GM23248 (cell line): ENCODE results near the gene ZNF500. TPM values are rescaled to one million over a fixed set of nuclear protein-coding genes. Genes with fewer than 3 reads are reported as not detected.

Experiments
- DNase-seq: peaks from one replicate; pipeline ENCODE4 v3.0.0-alpha.2; 2015
- H2AFZ ChIP-seq: fragments of 200-600 bp; sonication (generic); 2 replicates; pipeline ENCODE4 v1.6.1; 2016; ENCODE audit warnings: antibody characterized with exemption
- H3F3A ChIP-seq: fragments of 200-600 bp; sonication (generic); 2 replicates; pipeline ENCODE4 v1.6.1; 2016; ENCODE audit warnings: mild to moderate bottlenecking, antibody characterized with exemption, mixed run types; ENCODE audit not compliant: insufficient read depth
- H3K27ac ChIP-seq: fragments of 200-600 bp; sonication (generic); 2 replicates; pipeline ENCODE4 v1.5.1; 2016; ENCODE audit warnings: mild to moderate bottlenecking
- H3K27me3 ChIP-seq: fragments of 200-600 bp; sonication (generic); replicated peaks from 2 replicates; pipeline ENCODE4 v1.6.1; 2016; ENCODE audit warnings: mild to moderate bottlenecking; ENCODE audit not compliant: insufficient read depth
- H3K36me3 ChIP-seq: fragments of 200-600 bp; sonication (generic); 2 replicates; pipeline ENCODE4 v1.6.1; 2016; ENCODE audit warnings: low read depth, mild to moderate bottlenecking
- H3K4me1 ChIP-seq: fragments of 200-600 bp; sonication (generic); 2 replicates; pipeline ENCODE4 v1.6.1; 2016; ENCODE audit warnings: mild to moderate bottlenecking; ENCODE audit not compliant: insufficient read depth
- H3K4me2 ChIP-seq: fragments of 200-600 bp; sonication (generic); one replicate; pipeline ENCODE4 v1.6.1; 2016; ENCODE audit warnings: mild to moderate bottlenecking; ENCODE audit not compliant: unreplicated experiment
- H3K4me3 ChIP-seq: fragments of 200-600 bp; sonication (generic); 2 replicates; pipeline ENCODE4 v1.5.1; 2016; ENCODE audit warnings: mild to moderate bottlenecking
- H3K79me2 ChIP-seq: fragments of 200-600 bp; sonication (generic); 2 replicates; pipeline ENCODE4 v1.6.1; 2016; ENCODE audit warnings: mild to moderate bottlenecking; ENCODE audit not compliant: insufficient read depth
- H3K9ac ChIP-seq: fragments of 200-600 bp; sonication (generic); 2 replicates; pipeline ENCODE4 v1.6.1; 2016; ENCODE audit warnings: mild to moderate bottlenecking
- H3K9me2 ChIP-seq: fragments of 200-600 bp; sonication (generic); 2 replicates; pipeline ENCODE4 v1.6.1; 2016; ENCODE audit warnings: mixed run types, mild to moderate bottlenecking, moderate library complexity; ENCODE audit not compliant: insufficient read depth
- H3K9me3 ChIP-seq: fragments of 200-600 bp; sonication (generic); one replicate; pipeline ENCODE4 v1.6.1; 2017; ENCODE audit warnings: low read depth
- H4K20me1 ChIP-seq: fragments of 200-600 bp; sonication (generic); 2 replicates; pipeline ENCODE4 v1.6.0; 2016; ENCODE audit not compliant: insufficient read depth
- EZH2 ChIP-seq: fragments of 200-600 bp; sonication (generic); IDR thresholded peaks from 2 replicates; pipeline ENCODE4 v1.6.1; 2018; ENCODE audit warnings: antibody characterized with exemption, mild to moderate bottlenecking; ENCODE audit not compliant: insufficient read depth, poor library complexity, severe bottlenecking
- EZH2phosphoT487 ChIP-seq: fragments of 200-600 bp; sonication (generic); IDR thresholded peaks from 2 replicates; pipeline ENCODE4 v1.6.1; 2018; ENCODE audit warnings: antibody characterized with exemption, moderate library complexity, mild to moderate bottlenecking, low read depth; ENCODE audit not compliant: insufficient read depth
- WGBS, 2 experiments: methylation state at CpG; one replicate each; pipeline ENCODE4 v1.1.6; 2015 to 2017; ENCODE audit warnings: low lambda C conversion rate in 2 of 2, low coverage in 1 of 2; ENCODE audit errors: missing lambda C conversion rate in 2 of 2; 5-methylcytosine and 5-hydroxymethylcytosine counted together
- in situ Hi-C: fragments of 300-500 bp; cut with MboI; formaldehyde crosslinking; loops from 2 replicates; pipeline ENCODE4 v1.15.0; 2020
- polyA plus RNA-seq: library from polyadenylated mRNA; unstranded; fragments of >200 nt; fragmentation: Nextera tagmentation; extraction: Ambion mirVana; gene quantifications from 2 replicates; pipeline ENCODE4 v1.2.1, GENCODE V29; 2016
- total RNA-seq: library from RNA; depleted of rRNA; stranded (reverse); fragments of >200 nt; shearing (Covaris generic); gene quantifications from 2 replicates; pipeline ENCODE4 v1.2.3, GENCODE V29; 2014

ZNF500 gene
- total and polyA plus RNA-seq, 2 experiments from 2014 or later: 7.4 to 12.3 TPM

DNA sequence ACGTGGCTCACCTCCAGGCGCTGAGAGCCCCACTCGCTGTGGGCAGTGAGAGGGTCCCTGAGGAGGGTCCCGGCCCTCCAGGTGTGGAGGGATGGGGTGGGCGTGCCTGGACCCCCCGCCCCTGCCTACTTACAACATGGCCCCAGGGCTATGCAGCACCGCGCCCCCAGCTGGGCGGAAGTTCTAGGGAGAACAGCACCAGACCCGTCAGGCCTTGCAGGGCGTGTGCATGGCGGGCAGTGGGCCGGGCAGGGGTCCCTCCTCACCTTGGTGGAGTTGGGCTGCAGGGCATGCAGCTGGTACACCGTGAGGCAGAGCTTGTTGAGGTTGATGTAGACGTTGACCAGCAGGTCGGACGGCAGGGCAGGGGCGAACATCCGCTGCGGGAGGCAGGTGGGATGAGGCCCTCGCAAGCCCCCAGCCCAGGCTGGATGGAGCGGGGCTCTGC is 30.9 kb upstream of the ZNF500 start:
- Histone ChIP-seq H4K20me1 (no peaks in the 10 kb centered on the region), H3K9ac (no peak overlapping the region), H3K4me2 (no peak overlapping the region), H3K36me3 (no peaks in the 10 kb centered on the region), H3K9me2 (no peaks in the 10 kb centered on the region), H3K27ac (no peak overlapping the region), H3K4me1 (no peaks in the 10 kb centered on the region; the same call in 1 of the 2 replicates), H3F3A (no peaks in the 10 kb centered on the region), H2AFZ (no peak overlapping the region), H3K79me2 (no peaks in the 10 kb centered on the region), H3K27me3 (no peaks in the 10 kb centered on the region), H3K9me3 (no peaks in the 10 kb centered on the region), H3K4me3 (no peak overlapping the region)
- no peak for DNase-seq
- no peak for TF ChIP-seq EZH2phosphoT487
- no peak for TF ChIP-seq EZH2
- WGBS, 2 experiments: 86 to 89% methylated on average over 22 of the region's 22 CpGs
- in situ Hi-C loops: no loop called here

DNA sequence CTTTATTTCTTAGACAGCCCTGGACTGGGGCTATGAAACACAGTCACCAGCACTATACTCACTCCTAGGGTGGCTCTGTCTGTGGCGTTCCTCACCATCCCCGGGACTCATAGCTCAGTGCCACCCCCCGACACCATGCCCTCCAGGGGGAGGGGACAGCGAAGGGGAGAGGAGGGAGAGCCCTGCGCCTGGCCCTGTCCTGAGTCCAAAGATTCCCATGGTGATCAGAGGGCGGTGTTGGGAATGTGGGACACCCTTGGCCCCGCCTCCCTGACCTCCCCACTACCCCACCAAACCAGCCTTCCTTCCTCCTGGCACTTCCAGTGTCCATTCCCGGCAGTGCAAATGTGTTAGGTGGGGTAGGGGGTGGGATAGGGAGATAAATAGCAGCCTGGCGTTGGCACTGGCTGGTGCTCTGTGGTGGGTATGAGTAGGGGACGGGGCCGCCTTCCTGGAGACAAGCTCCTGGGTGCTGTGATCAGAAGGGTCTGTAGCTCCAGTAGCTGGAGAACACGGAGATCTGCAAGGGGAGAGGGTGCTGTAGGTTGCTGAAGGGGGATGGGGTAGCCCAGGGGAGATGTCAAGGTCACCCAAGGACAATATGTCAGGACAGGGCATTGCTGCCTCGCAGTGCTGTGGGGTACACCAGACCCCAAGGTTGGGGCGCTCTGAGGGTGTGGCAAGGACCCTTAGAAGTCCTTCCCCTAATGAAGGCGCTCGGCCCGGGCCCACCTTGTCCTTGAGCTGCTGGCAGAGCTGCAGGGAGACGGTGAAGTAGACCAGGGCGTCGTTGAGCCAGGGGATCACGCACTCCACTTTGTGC is 30.2 kb upstream of the ZNF500 start:
- TF ChIP-seq EZH2 (no peak), EZH2phosphoT487 (no peak)
- in situ Hi-C loops: no loop called here
- Histone ChIP-seq H2AFZ (no peak overlapping the region), H3K9me2 (no peaks in the 10 kb centered on the region), H3K27ac (no peak overlapping the region), H3K27me3 (no peaks in the 10 kb centered on the region), H3K36me3 (no peaks in the 10 kb centered on the region), H3K9me3 (no peaks in the 10 kb centered on the region), H3K4me3 (no peak overlapping the region), H3F3A (no peaks in the 10 kb centered on the region), H3K4me2 (no peak overlapping the region), H3K79me2 (no peaks in the 10 kb centered on the region), H3K4me1 (no peaks in the 10 kb centered on the region; the same call in 1 of the 2 replicates), H4K20me1 (no peaks in the 10 kb centered on the region), H3K9ac (no peak overlapping the region)
- no peak for DNase-seq
- 83 to 86% methylated on average over 21 of the region's 21 CpGs for WGBS, 2 experiments

DNA sequence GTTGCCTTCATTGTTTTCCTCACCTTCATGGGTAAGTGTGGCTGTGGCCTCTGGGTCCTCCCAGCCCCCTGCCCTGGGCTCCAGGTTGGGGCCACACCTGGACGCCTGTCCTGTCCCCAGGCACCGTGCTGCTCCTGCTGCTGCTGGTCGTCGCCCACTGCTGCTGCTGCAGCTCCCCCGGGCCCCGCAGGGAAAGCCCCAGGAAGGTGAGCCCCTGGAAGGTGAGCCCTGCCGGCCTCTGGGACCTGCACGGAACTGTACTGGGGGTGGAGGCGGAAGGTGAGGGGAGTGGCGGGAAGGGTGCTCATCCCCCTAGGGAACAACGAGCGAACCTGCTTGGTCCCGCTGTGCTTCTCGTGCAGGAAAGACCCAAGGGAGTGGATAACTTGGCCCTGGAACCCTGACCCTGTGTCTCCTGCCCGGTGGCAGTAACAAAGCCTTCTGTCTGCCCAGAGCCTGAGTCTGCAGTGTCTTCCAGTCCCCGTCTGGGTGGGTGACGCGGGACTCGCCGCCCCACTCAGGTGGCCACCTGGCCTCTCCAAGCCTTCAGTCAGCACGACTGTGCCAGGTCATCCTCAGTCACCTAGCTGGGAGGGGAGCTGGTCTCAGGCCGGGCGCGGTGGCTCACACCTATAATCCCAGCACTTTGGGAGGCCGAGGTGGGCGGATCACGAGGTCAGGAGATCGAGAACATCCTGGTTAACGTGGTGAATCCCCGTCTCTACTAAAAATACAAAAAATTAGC is 29.0 kb upstream of the ZNF500 start:
- TF ChIP-seq EZH2: no peak
- TF ChIP-seq EZH2phosphoT487: no peak
- Histone ChIP-seq H3K4me1 (no peaks in the 10 kb centered on the region), H4K20me1 (no peaks in the 10 kb centered on the region), H3K9ac (no peak overlapping the region), H3K4me2 (no peak overlapping the region), H3K9me2 (no peaks in the 10 kb centered on the region), H3K27me3 (no peaks in the 10 kb centered on the region), H3F3A (no peaks in the 10 kb centered on the region), H3K79me2 (no peaks in the 10 kb centered on the region), H3K36me3 (no peaks in the 10 kb centered on the region), H3K4me3 (no peak overlapping the region), H3K9me3 (no peaks in the 10 kb centered on the region), H3K27ac (no peak overlapping the region), H2AFZ (no peak overlapping the region)
- no peak for DNase-seq
- in situ Hi-C loops: no loop called here
- WGBS, 2 experiments: 92 to 93% methylated on average over 25 to 30 of the region's 30 CpGs

DNA sequence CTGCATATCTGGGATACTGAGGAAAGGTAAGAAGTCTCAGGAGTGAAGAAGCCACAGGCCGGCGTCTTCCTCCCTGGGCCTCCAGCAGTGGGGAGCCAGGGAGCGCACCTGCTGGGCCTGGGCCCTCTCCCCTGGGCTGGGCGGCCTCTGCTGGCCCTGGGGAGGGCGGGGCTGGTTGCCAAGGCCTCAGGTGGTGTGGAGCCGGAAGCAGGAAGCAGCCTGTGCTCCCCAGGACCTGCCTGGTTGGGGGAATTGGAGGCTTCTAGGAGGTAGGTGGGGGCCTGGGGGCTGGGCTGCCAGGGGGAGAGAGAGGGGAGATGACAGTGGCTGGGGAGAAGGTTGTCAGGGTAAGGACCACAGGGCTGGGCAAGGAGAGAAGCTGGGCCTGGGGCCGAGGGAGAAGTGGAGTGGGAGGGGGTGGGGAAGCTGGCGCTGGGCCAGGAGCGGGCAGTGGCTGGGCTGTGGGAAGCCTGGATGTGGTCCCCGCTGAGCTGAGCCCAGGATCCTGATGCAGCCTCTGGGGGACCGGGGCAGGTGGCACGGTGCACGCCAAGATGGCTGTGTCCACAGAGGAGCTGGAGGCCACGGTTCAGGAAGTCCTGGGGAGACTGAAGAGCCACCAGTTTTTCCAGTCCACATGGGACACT is 28.3 kb upstream of the ZNF500 start, which contains the start of gene SMIM22:
SMIM22 (plus strand) TSS at position 189 of the 647 bp plus-strand sequence; CDS start at position 555, 366 bp downstream.
- no peaks in the 10 kb centered on the region for H3K9me2 ChIP-seq

More for the DNA sequence above, 28.3 kb upstream of the ZNF500 start, which contains the start of gene SMIM22:
- no peak within 1 kb of the TSS for H3K27ac ChIP-seq
- no peak within 1 kb of the TSS for H3K4me2 ChIP-seq
- no peak for TF ChIP-seq EZH2
- TF ChIP-seq EZH2phosphoT487: no peak
- H4K20me1 ChIP-seq: no peaks in the 10 kb centered on the region
- H3K4me3 ChIP-seq: no peak within 1 kb of the TSS
- no peaks in the 10 kb centered on the region for H3K9me3 ChIP-seq
- no peak within 1 kb of the TSS for H2AFZ ChIP-seq
- DNase-seq: no peak
- in situ Hi-C loops: no loop called here
- WGBS, 2 experiments: 72 to 84% methylated on average over 10 to 14 of the region's 14 CpGs
- no peaks in the 10 kb centered on the region for H3K36me3 ChIP-seq
- H3K4me1 ChIP-seq: no peaks in the 10 kb centered on the region
- H3K9ac ChIP-seq: no peak within 1 kb of the TSS
- no peaks in the 10 kb centered on the region for H3K27me3 ChIP-seq
- H3F3A ChIP-seq: no peaks in the 10 kb centered on the region
- no peaks in the 10 kb centered on the region for H3K79me2 ChIP-seq
